ENCODE measurements around the gene EPHB2.

EPHB2 gene

GRCh38 chr1:22892789-22893188, 182.2 kb downstream of the EPHB2 start:
- peak; percentile 48 for DNase-seq

- no peak for DNase-seq
These were observed 182.7 kb downstream of the EPHB2 start for GRCh38 chr1:22893292-22893691.

DNA sequence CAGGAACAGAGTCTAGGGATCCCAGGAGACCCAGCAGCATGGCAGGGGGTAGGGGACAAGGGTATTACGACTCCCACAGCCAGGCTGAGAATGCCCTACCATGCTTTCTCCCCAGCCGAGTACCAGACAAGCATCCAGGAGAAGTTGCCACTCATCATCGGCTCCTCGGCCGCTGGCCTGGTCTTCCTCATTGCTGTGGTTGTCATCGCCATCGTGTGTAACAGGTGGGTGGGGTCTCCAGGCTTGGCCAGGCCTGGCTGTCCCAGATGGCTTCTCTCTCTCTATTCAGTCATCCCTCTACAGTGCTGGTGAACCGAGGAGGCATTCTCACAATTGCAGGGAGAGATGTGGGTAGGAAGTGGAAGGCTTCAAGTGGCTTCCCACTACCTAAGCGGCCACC, 184.7 kb downstream of the EPHB2 start:
- no peak for DNase-seq

GRCh38 chr1:22896184-22896583, 185.5 kb downstream of the EPHB2 start:
- DNase-seq: no peak

GRCh38 chr1:22900451-22900850, 189.8 kb downstream of the EPHB2 start:
- no peak for DNase-seq

DNA sequence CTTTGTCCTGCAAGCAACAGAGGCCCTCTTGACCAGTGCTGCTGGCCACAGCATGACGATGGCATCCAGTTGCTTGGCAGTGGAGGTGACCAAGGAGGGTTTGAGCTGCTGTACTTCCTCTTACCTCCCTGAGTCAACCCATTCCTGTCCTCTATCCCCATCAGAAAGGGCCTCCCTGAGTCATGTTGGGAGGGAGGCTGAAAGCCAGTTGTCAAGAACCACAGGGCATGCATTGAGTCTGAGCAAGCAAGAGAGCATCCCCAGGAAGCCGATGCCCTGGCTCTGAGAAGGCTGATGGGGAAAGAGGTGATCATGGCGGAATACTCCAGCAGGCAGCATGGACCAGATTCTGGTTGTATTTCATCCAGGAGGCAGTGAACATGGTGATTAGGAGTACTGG, 192.5 kb downstream of the EPHB2 start:
- DNase-seq: no peak

- no peak for DNase-seq
These were observed 196.3 kb downstream of the EPHB2 start for GRCh38 chr1:22906968-22907367.

DNA sequence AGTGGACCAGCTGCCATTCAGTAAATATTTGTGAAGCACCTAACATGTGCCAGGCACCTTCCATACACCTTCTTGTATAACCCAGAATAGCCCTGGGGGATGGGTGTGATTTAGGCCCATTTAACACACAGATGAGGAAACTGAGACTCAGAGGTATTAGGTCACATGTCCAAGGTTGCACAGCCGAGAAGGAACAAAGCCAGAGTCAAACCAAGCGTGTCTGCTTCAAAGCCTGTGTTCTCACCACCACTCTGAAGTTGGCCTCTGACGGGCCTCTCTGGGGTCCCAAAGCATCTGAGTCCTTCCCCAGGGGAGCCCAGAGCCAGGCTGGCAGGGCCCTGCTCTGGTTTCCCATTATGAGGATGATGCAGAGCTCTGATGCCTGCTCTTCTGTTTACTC, 196.9 kb downstream of the EPHB2 start:
- no peak for DNase-seq

- DNase-seq: no peak
These were observed 198.3 kb downstream of the EPHB2 start for GRCh38 chr1:22908880-22909426.

GRCh38 chr1:22910286-22910685, 199.6 kb downstream of the EPHB2 start:
- no peak for DNase-seq

- DNase-seq: no peak
These were observed 200.5 kb downstream of the EPHB2 start for GRCh38 chr1:22910986-22911651.

DNA sequence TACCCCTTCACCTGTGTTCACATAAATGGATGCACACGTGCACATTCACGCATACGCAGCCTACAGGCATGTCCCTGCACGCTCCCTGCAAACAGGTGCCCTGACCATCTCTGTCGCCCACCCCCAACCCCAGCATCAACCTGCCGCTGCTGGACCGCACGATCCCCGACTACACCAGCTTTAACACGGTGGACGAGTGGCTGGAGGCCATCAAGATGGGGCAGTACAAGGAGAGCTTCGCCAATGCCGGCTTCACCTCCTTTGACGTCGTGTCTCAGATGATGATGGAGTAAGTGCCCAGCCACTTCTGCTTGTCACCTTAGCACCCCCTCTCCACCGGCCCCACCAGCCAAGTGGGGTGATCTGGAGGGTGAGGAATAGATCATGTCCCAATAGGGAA, 201.7 kb downstream of the EPHB2 start:
- no peak for DNase-seq

GRCh38 chr1:22913421-22914141, 202.9 kb downstream of the EPHB2 start:
- no peak for DNase-seq

DNA sequence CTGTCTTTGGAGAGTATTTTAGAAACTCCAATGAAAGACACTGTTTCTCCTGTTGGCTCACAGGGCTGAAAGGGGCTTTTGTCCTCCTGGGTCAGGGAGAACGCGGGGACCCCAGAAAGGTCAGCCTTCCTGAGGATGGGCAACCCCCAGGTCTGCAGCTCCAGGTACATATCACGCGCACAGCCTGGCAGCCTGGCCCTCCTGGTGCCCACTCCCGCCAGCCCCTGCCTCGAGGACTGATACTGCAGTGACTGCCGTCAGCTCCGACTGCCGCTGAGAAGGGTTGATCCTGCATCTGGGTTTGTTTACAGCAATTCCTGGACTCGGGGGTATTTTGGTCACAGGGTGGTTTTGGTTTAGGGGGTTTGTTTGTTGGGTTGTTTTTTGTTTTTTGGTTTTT, 203.5 kb downstream of the EPHB2 start:
- DNase-seq: no peak

GRCh38 chr1:22914633-22915217, 204.1 kb downstream of the EPHB2 start:
- no peak for DNase-seq

DNA sequence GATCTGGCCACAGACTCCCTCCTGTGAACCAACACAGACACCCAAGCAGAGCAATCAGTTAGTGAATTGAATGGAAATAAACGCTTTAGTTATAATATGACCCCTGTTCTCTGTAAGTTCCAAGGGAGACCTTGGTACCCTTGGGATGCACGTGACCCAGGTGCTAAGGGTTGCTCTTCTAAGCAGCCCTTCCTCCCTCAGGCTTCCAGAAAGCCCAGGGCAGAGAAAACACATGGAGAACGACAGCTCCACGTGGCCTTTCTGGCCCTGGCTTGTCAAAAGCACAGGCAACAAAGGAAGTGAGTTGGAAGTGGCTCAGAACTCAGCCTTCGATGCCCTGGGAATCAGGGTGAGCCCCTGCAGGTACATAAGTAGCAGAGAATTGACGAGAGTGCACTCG, 204.6 kb downstream of the EPHB2 start:
- no peak for DNase-seq

DNA sequence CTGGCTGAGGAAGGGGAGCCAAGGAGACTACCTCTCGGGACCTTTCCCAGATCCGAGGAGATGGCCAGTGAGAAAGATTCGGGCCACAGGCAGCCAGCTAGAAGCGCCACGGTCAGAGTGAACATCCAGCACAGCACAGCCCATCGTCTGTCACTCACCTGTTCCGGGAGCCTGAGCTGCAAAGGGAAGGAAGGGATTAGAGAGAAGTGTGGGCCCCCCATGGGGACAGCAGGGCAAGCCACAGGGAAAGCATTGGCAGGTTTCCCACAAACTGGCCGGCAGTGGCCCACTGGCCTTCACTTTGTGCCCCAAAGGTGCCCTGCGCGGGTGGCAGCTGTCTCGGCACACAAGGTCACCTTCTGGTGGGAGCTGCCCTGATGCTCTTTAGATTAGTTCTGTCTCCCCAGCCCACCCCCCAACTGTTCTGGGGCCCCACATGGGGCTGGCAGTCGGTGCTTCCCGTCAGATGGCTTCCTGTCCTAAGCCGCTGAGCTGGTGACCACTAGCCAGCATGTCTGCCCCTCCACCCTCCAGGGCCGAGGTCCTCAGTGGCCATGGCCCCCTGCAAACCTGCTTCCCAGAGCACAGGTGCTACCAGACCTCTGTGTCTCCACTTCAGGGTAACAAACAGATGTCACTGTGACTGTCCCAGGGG, 205.3 kb downstream of the EPHB2 start:
- peak; percentile 72 for DNase-seq

GRCh38 chr1:22916471-22916820, 205.8 kb downstream of the EPHB2 start:
- DNase-seq: peak; percentile 96

DNA sequence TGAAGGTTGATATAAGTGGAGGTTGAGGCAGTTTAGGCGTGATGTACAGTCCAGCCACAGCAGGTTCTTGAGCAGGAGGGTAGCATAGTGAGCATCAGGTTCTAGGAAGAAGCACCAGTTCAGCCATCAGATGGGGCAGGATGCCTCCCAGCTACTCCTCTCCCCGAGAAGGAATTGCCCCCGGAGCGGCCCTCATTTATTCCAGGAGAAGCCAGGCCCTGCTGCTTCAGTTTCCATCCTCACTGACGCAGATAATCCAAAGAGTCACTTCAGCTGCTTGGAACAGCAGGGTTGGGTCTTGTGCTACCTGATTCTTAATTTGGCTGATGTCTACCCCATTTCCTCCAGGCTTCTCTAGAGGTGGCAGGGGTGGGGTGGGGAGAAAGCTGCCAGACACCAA, 207.3 kb downstream of the EPHB2 start:
- DNase-seq: no peak

DNA sequence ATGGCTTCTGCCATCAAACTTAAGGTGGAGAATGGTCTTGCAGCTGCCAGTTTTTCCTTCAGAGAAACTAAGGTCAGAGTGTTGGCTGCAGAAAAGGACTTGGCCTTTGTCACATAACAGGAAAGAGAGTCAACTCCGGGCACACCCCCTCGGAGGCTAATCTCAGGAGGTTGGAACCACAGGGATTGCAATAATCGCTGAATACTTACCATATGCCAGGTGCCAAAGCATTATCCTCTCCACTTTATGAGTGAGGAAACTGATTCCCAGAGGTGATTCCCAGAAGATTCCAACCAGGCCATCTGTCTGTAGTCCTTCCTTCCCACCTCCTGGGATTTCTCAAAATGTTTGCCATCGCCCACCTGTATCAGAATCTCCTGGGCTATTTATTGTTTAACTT, 208.0 kb downstream of the EPHB2 start:
- DNase-seq: peak; percentile 84

DNA sequence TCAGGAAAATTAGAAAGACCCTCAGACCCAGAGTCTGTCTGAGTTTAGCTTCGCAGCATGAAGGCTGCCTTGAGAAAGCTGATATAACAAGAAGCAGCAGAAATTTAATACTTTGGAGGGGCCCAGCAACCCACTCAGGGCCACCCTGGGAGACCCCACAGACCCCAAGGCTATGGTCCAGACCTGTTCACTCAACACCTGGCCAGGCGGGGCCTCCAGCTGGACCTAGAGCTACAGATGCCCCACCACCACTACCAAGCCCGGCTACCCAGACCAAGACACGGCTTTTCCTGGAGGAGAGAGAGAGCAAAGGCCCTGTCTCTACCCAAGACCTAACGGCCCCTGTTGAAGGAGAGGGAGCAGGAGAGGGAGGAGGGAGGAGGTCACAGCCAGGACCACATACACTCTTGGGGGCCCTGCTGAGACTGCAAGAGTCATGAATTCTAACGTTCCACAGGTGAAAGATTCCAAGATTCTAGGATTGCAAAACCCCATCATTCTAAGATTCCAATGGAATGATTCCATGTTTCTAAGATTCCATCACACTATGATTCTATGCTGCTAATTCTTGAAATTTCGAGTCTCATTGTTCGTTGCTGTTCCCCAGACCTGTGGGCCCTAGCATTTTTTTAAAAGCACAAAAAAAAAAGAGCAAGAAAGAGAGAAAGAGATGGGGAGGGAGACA, 208.8 kb downstream of the EPHB2 start:
- no peak for DNase-seq

DNA sequence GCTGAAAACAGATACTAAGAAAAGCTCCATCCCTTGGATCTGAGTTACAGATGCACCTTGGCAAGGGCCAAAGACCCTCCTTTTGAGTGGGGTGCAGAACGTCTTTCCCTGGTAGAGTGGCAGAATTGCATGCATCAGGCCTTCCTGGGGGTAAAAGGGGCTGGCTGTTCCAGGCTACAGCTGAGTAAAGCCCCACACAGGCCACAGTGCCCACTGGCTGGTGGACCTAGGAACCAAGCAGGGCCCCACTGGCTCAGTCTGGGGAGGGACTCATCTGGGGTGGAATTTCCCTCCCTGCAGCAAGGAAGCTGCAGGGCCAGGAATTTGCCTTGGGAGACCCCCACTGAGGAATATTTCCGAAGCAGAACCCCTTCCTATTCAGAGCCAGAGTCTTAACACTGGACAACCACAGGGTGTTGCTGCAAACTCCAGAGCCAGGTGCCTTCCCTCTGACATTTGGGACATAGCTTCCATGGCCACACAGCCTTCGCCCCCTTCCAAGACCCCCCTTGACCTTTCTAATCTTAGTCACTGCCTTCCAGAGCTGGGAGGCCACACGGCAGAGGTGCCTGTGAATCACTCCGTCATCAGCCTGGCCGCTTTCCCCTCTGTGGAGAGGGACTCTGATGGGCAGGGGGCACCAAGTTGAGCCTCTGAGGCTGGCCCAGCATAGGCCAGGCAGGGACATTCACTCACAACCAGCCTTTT, 209.5 kb downstream of the EPHB2 start:
- DNase-seq: no peak

Data from NCI-H2171 treated with DMSO at 0.1 percent for 48 hours (cell line).